ENCODE results near the gene CHST2.

The CHST2 gene

GRCh38 chr3:143118630-143119008 is 952 bp upstream of the CHST2 start:
- H3K27ac ChIP-seq: no peak overlapping the region
- H3K4me1 ChIP-seq: peaks cover 0 to 26% (median 21%) of the 10 kb centered on the region in 4 donors
- H3K36me3 ChIP-seq: no peaks in the 10 kb centered on the region
- H3K9me3 ChIP-seq: no peaks in the 10 kb centered on the region
- intact Hi-C loops (cut with DNase I; ENCODE audit: low total_unique reads): no loop called here
- H3K27me3 ChIP-seq: peaks cover 0 to 27% of the 10 kb centered on the region in 2 donors
- DNase-seq: no peak
- peak overlapping the region; percentile 58 to 64 for H3K4me3 ChIP-seq
- TF ChIP-seq CTCF (IDR thresholded peaks at IDR 0.05): no peak

- intact Hi-C loops (cut with DNase I; ENCODE audit: low total_unique reads): no loop called here
- H3K27me3 ChIP-seq: peaks cover 0 to 27% of the 10 kb centered on the region in 2 donors
- DNase-seq: no peak
Measured at GRCh38 chr3:143119974-143120715, 574 bp downstream of the CHST2 start.

DNA sequence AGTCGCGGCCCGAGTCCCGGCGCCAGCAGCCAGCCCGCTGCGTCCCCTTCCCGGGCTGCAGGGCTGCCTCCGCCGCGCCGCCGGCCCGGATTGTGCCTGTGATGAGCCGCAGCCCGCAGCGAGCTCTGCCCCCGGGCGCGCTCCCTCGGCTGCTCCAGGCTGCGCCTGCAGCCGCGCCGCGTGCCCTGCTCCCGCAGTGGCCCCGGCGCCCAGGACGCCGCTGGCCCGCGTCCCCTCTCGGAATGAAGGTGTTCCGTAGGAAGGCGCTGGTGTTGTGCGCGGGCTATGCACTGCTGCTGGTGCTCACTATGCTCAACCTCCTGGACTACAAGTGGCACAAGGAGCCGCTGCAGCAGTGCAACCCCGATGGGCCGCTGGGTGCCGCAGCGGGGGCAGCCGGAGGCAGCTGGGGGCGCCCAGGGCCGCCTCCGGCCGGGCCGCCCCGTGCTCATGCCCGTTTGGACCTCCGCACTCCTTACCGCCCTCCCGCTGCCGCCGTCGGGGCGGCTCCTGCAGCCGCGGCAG is 1.2 kb downstream of the CHST2 start:
- no peak for TF ChIP-seq CTCF (IDR thresholded peaks at IDR 0.05)
- peak overlapping the region; percentile 58 to 64 for H3K4me3 ChIP-seq
- H3K9me3 ChIP-seq: no peaks in the 10 kb centered on the region
- DNase-seq: no peak
- no peaks in the 10 kb centered on the region for H3K36me3 ChIP-seq
- no peak overlapping the region for H3K27ac ChIP-seq
- peaks cover 0 to 27% of the 10 kb centered on the region in 2 donors for H3K27me3 ChIP-seq
- intact Hi-C loops (cut with DNase I; ENCODE audit: low total_unique reads): no loop called here
- peaks cover 0 to 26% (median 21%) of the 10 kb centered on the region in 4 donors for H3K4me1 ChIP-seq

More at GRCh38 chr3:143119974-143120715, 574 bp downstream of the CHST2 start:
- Histone ChIP-seq H3K4me1 (peaks cover 0 to 26% (median 21%) of the 10 kb centered on the region in 4 donors), H3K36me3 (no peaks in the 10 kb centered on the region), H3K27ac (peak overlapping the region in 1 of 2 donors; percentile 29), H3K9me3 (no peaks in the 10 kb centered on the region), H3K4me3 (peak overlapping the region; percentile 58 to 64)
- TF ChIP-seq CTCF (IDR thresholded peaks at IDR 0.05): no peak

DNA sequence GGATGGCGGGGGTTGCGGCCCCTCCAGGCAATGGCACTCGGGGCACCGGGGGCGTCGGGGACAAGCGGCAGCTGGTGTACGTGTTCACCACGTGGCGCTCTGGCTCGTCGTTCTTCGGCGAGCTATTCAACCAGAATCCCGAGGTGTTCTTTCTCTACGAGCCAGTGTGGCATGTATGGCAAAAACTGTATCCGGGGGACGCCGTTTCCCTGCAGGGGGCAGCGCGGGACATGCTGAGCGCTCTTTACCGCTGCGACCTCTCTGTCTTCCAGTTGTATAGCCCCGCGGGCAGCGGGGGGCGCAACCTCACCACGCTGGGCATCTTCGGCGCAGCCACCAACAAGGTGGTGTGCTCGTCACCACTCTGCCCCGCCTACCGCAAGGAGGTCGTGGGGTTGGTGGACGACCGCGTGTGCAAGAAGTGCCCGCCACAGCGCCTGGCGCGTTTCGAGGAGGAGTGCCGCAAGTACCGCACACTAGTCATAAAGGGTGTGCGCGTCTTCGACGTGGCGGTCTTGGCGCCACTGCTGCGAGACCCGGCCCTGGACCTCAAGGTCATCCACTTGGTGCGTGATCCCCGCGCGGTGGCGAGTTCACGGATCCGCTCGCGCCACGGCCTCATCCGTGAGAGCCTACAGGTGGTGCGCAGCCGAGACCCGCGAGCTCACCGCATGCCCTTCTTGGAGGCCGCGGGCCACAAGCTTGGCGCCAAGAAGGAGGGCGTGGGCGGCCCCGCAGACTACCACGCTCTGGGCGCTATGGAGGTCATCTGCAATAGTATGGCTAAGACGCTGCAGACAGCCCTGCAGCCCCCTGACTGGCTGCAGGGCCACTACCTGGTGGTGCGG is 1.9 kb downstream of the CHST2 start:
- H3K27me3 ChIP-seq: peaks cover 0 to 27% of the 10 kb centered on the region in 2 donors
- no peak for DNase-seq
- intact Hi-C loops (cut with DNase I; ENCODE audit: low total_unique reads): no loop called here
- H3K4me1 ChIP-seq: peaks cover 0 to 26% (median 21%) of the 10 kb centered on the region in 4 donors
- H3K4me3 ChIP-seq: peak overlapping the region; percentile 58 to 64
- no peaks in the 10 kb centered on the region for H3K9me3 ChIP-seq
- TF ChIP-seq CTCF (IDR thresholded peaks at IDR 0.05): no peak
- no peaks in the 10 kb centered on the region for H3K36me3 ChIP-seq
- no peak overlapping the region for H3K27ac ChIP-seq

- Histone ChIP-seq H3K36me3 (no peaks in the 10 kb centered on the region), H3K4me3 (no peak overlapping the region), H3K27me3 (peaks cover 0 to 27% of the 10 kb centered on the region in 2 donors), H3K4me1 (peaks cover 0 to 26% (median 21%) of the 10 kb centered on the region in 4 donors), H3K9me3 (no peaks in the 10 kb centered on the region), H3K27ac (no peak overlapping the region)
- DNase-seq: no peak
- intact Hi-C loops (cut with DNase I; ENCODE audit: low total_unique reads): no loop called here
- TF ChIP-seq CTCF (IDR thresholded peaks at IDR 0.05): no peak
Measured at GRCh38 chr3:143122089-143122430, 2.5 kb downstream of the CHST2 start.
